Retina (tissue), 1 donor: ENCODE measurements around the gene SFN.
"Not testable (repeated sequence)": the region's sequence is repeated elsewhere in the genome, so short reads cannot be mapped to it uniquely, and the experiment has no call there.

Experiments used
- DNase-seq: peaks from one replicate; pipeline ENCODE4 v3.0.0-alpha.2; 2016

The SFN gene

DNA sequence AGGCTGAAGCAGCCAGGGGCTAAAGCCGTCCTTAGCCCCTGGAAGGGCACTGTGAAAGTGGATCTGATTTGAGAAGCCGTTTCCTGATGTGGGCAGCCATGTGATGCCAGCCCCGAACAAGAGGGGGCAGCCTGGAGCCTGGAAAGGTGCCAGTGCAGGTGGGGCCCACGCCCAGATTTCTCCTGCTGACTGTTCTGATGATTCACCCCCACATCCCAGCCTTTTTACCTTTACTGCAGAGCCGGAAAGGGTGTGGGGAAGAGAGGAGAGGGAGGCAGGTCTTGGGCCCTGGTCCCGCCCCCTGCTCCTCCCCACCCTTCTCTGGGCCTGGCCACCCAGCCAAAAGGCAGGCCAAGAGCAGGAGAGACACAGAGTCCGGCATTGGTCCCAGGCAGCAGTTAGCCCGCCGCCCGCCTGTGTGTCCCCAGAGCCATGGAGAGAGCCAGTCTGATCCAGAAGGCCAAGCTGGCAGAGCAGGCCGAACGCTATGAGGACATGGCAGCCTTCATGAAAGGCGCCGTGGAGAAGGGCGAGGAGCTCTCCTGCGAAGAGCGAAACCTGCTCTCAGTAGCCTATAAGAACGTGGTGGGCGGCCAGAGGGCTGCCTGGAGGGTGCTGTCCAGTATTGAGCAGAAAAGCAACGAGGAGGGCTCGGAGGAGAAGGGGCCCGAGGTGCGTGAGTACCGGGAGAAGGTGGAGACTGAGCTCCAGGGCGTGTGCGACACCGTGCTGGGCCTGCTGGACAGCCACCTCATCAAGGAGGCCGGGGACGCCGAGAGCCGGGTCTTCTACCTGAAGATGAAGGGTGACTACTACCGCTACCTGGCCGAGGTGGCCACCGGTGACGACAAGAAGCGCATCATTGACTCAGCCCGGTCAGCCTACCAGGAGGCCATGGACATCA, at the start of gene SFN:
TSS of gene SFN (plus strand) at position 369 of the 904 bp plus-strand sequence. CDS start at position 433, 64 bp downstream.
- DNase-seq, result no peak

GRCh38 chr1:26814377-26814776, 48.6 kb upstream of the SFN start:
- DNase-seq, result no peak

DNA sequence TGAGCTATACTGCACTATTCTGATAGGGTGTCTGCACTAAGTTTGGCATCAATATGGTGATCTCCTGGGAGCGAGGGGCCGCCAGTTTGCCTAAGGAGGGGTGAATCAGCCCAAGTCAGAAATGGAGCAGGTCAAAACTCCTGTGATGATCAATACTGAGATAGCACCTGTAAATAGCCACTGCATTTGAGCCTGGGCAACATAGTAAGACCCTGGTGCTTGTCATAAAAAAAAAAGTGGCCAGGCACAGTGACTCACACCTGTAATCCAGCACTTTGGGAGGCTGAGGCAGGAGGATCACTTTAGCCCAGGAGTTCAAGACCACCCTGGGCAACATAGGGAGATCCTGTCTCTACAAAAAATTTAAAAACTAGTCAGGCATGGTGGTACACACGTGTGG, 48.1 kb upstream of the SFN start:
- no peak for DNase-seq

GRCh38 chr1:26820784-26821269, 42.1 kb upstream of the SFN start:
- no peak for DNase-seq

GRCh38 chr1:26822737-26823395, 40.1 kb upstream of the SFN start:
- DNase-seq, result no peak

DNA sequence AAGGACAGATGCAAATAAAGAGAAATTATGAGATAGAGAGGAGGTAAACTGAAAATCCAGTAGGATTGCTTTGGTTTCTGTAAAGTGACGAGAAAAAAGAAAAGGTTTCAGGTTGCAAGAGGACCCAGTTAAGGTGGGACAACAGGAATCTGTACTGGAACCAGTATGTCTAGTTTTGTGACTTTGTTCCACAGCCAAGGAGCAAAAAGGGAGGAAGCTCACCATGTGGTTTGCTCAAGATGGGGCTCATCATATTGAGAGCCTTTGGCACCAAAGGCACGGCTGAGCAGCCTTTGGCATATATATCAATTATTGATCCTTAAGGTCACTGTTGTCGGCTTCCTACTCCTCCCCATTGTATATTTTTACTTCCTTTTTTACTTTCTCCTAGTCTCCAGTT, 38.2 kb upstream of the SFN start:
- DNase-seq, result no peak

- peak; percentile 86 for DNase-seq
Measured at GRCh38 chr1:26826261-26827105, 36.5 kb upstream of the SFN start, which contains the start of gene ZDHHC18. TSS of gene ZDHHC18 (plus strand) at chr1:26826688. CDS start at chr1:26826805, 117 bp downstream.

- DNase-seq, result peak; percentile 31
Measured at GRCh38 chr1:26827106-26827604, 35.8 kb upstream of the SFN start.

DNA sequence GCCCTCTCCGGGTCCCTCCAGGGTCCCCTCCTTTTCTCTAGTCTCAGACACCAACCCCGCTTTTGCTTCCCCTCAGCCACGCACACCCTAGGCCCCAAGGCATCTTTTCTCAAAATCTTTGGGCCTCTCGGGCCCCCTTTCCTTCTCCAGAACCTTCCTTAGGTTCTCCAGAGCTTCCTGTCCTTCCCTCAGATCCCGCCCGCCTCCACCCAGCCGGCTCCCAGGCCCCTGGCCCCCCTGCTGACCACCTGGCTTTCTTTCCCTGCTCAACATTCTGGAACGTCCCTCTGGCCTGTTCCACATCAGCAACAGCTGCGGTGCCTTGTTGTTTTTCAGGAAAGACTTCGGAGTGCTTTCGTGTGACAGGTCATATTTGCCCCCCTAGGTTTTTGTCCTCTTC, 35.3 kb upstream of the SFN start:
- peak; percentile 37 for DNase-seq

- DNase-seq, result no peak
Measured at GRCh38 chr1:26828411-26828991, 34.4 kb upstream of the SFN start.

DNA sequence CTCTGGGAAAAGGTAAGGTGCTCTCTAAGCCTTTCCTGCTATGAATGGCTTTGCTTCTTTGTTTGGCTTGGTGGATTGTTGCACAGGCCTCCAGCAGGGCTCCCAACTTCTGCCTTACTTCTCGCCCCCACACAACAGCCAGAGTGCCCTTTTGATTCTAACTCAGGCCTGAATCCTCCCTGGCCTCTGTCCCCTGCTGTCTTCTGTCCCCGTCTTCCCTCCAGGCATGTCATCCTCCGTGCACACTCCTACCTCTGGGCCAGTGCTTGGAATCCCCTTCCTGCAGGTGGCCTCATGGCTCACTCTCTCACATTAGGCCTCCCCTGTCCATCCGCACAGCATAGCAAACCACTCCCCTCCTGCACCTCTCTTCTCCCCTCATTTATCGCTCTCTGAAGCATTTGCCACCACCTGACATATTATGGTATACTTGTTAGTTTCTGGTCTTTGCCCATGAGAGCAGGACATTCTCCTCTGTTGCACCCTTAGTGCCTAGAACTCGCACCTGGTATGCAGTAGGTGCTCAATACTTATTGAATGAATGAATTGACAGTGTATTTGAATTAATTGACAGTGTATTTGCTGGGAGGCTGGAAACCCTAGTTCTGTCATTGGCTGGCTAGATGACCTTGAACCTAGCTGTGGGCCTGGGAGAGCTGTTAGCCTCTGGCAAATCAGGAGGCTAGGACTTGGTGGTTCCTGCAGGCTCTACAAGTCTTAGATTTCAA, 33.6 kb upstream of the SFN start:
- DNase-seq, result no peak

- no peak for DNase-seq
Measured at GRCh38 chr1:26831059-26831458, 31.9 kb upstream of the SFN start.

DNA sequence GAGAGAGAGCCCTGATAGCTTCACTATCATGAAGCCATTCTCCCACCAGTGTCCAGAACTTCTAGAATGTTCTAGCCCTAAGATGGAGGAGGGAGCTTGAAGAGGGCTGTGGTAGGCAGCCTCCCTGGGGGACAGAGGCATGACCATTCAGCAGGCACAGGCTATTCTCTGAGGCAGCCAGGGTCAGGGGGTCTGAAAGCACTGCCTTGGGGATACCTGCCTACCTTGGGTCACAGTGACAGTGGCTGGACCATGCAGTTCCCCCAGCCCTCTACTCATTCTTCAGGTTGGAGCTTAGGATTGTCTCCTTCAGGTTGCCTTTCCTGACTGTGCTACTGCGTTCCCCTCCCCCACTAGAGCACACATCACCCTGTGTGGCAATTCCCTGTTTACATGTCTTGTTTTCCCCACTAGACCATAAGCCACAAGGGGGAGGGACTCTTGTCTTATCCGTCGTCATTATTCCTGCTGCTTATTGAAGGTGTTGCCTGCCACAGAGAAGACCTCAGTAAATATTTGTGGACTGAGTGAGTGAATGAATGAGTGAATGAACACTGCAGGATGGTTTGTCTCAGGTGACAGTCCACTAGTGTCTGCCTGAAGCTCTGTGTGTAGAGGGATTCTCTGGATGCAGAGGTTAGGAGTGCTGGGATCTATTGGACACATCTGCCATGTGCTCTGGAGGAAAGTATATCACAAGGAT, 31.3 kb upstream of the SFN start:
- no peak for DNase-seq

DNA sequence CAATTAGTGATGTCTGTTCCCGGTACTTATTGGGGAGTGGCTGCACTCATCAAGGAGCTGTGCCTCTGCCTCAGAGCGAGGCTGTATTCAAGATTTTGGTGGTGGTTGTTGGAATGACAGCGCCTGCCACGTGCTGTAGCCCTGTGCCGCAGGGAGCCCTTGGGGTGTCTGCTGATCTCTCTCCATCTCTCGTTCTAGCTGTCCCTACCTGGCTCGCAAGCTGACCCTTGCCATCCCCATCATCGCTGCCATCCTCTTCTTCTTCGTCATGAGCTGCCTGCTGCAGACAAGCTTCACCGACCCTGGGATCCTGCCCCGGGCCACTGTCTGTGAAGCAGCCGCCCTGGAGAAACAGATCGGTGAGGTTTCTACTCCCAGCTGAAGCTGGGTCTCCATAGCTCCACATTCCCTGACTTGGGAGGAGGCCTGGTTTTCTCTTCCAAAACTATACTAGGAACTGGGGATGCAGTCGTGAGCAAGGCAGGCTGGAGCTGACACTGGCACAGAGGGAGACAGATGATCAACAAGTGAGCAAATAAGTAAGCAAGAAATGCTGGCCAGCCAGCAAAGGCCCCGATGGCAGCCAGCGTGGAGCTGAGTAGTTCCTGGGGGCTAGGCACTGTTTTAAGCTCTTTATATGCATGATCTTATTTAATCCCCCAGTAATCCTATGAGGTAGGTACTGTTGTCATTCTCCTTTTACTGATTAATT, 30.5 kb upstream of the SFN start:
- DNase-seq, result no peak

DNA sequence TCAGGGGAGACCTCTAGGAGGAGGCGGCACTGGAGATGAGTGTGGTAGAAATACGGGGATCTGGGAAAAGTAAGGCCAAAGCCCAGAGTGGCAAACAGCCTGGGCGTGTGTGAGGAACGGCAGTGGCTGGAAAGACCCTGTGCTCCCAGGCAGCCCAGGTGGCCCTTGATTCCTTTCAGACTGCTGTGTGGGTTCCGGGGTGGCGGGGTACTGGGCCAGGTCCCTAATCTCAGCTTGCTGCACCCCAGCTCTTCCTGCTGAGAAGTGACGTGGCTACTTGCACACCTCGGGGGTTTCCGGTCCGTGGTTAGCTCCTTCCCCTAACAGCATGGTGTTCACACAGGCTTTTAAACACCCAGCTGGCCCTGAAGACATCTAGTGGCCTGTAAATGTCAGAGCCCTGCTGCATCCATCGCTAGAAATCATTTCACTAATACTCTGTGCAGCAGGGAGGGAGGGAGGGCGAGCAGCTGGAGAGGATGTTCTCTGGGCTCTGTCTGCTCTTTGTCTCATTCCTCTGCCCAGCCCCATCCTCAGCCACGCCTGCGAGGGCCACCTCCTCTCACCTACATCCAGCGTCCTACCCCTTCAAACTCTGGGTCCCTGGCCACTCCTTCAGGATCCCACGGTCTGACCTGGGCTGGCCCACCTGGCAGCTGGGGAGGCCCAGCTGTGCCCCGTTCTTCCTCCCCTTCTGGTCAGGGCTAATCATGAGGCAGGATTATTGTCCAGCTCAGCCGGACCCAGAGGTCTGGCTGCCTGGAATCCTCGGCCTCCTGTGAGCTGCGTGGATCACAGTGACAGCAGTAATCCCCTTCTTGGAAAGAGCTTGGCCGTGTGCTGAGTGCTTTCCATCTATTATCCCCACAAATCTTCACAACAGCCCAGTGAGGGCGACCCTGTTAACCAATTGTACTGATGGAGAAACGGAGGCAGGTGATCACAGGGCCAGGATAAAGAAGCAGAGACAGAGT, 29.2 kb upstream of the SFN start:
- peak; percentile 49 for DNase-seq

- not testable (repeated sequence) for DNase-seq
Measured at GRCh38 chr1:26837665-26838064, 25.3 kb upstream of the SFN start.

DNA sequence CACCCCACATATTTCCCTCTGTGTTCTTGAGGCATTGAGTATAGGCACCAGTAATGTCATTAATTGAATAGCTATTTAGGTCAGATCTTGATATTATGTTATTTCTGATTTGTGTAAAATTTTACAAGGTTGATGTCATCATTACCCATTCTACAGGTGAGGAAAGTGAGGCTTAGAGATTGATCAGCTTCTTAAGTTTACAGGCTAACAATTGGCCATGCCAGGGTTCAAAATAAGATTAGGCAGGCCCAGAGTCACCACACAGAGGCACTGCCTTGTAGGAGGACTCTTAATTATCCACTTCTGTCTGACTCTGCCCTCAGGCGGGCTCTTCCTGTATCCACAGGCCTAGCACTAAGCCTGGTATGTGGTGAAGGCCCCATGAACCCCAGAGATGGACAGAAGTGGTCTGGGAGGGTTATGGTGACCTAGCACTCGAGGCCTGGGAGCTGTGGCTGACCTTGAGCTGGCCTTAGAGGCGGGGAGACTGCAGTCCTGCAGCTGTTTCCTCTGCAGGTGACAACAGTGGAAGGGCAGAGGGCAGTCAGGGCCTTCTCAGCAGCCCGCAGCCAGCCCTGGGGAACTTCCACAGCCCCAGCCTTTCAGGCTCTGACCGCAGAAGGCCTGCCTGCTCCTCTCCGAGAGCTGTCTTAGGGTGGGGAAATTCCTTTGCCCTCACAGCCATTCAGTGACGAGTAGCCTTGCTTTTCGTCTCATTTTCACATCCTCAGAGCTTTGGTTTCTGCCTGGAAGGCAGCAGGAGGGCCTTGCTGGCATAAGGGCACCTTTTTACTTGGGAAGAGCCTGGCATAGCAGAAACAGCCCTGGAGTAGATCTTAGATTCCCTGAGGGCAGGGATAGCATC, 24.2 kb upstream of the SFN start:
- DNase-seq, result no peak

- no peak for DNase-seq
Measured at GRCh38 chr1:26839339-26839722, 23.6 kb upstream of the SFN start.
